RWPE1 (cell line): Measurements from ENCODE around the gene TMPRSS3.

Experiments
- CTCF ChIA-PET: fragments of 350-600 bp; sonication (Branson Sonifier 250); formaldehyde crosslinking; extraction: SDS; loops from one replicate; lab custom pipeline; 2021; lab: Yijun Ruan, JAX
- POLR2A ChIA-PET: fragments of 400-600 bp; formaldehyde crosslinking; extraction: SDS; loops from one replicate; lab custom pipeline; 2020; ENCODE audit warnings: antibody characterized with exemption; ENCODE audit not compliant: low non-redundant PET; lab: Yijun Ruan, JAX
- DNase-seq: peaks from one replicate; pipeline ENCODE4 v3.0.0; 2012; ENCODE audit warnings: low spot score
- H3K27ac ChIP-seq: fragments of 450-650 bp; 2 replicates; pipeline ENCODE4 v1.5.1; 2017
- TF ChIP-seq, protein P1 (sequence below): fragments of 450-650 bp; conservative IDR thresholded peaks from 2 replicates; pipeline ENCODE4 v1.5.1; 2017; ENCODE audit warnings: low read depth, mild to moderate bottlenecking

TMPRSS3 gene

DNA sequence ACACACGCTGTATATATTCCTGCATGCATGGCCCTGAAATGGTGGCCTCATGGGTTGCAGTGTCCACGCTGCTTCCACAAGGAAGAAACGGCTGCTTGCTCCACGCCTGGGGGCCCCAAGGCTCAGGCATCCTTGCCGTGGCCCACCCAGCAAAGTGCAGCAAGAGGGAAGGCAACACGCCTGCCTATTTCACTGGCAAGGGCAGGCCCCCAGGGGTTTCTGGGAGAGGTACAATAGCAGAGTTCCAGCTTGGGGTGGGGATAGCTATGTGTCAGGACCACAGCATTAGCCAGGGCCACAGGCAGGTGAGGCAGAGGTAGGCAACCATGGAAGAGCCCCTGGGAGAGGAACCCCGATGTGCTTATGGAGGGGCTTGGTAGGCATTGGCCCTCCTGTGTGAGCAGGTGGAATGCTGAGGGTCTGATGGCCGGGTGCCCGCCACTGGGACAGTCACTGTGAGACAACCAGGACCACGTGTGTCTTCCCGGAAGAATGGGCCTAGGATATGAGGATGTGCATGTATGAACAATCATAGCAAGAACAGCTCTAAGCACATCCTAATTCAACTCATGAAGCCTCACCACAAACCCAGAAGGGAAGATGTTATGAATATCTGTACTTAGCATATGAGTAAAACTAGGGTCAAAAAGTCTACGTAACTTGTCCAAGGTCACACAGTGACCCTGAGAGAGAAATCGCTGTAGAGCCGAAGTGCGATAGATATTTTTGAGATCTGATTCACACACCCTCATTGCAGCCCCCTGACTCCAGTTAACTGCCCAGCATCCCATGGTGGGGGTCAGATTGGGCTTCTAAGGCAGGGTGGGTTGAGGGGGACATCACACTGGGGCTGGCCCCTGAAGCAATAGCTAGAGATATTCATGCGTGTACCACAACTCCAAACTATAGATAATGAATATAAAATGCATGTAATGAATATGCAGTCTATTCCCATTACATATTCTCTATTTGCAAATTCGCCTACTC is 56.8 kb downstream of the TMPRSS3 start:
- POLR2A ChIA-PET = no interaction called here
- TF ChIP-seq, protein P1, sequence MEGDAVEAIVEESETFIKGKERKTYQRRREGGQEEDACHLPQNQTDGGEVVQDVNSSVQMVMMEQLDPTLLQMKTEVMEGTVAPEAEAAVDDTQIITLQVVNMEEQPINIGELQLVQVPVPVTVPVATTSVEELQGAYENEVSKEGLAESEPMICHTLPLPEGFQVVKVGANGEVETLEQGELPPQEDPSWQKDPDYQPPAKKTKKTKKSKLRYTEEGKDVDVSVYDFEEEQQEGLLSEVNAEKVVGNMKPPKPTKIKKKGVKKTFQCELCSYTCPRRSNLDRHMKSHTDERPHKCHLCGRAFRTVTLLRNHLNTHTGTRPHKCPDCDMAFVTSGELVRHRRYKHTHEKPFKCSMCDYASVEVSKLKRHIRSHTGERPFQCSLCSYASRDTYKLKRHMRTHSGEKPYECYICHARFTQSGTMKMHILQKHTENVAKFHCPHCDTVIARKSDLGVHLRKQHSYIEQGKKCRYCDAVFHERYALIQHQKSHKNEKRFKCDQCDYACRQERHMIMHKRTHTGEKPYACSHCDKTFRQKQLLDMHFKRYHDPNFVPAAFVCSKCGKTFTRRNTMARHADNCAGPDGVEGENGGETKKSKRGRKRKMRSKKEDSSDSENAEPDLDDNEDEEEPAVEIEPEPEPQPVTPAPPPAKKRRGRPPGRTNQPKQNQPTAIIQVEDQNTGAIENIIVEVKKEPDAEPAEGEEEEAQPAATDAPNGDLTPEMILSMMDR = no peak
- DNase-seq = no peak
- no peak overlapping the region for H3K27ac ChIP-seq
- CTCF ChIA-PET = interaction anchor here (0.6 to 0.7 kb wide), 2 partner anchors 133 to 196 kb away, joined by 3 read pairs; no protein-coding TSS in a partner anchor

- H3K27ac ChIP-seq = no peak overlapping the region
- peak; percentile 10 for DNase-seq
- POLR2A ChIA-PET = no interaction called here
- CTCF ChIA-PET = interaction anchor here (0.7 kb wide), 1 partner anchor 134 kb away, joined by 3 read pairs; no protein-coding TSS in a partner anchor
- TF ChIP-seq, protein P1 = peak; percentile 31; the same call in 1 of the 2 replicates
Observed at GRCh38 chr21:42337830-42338728, 57.8 kb downstream of the TMPRSS3 start.

DNA sequence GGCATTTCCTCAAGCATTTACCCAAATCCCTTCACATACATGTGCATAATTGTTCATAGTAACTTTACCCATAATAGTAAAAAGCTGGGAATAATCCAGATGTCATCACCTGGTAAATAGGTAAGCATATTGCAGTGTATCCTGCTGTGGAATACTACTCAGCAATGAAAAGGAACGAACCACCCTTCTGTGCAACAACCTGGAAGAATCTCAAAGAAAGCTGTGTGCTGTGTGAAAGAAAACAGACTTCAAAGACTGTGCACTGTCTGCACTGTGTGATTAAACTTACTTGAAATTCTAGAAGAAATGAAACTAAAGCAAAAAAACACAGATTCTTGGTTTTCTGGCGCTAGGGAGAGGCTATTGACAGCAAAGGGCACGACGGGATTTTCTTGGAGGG is 58.6 kb downstream of the TMPRSS3 start:
- CTCF ChIA-PET = no interaction called here
- DNase-seq = no peak
- POLR2A ChIA-PET = no interaction called here
- TF ChIP-seq, protein P1 = no peak
- H3K27ac ChIP-seq = no peak overlapping the region

DNA sequence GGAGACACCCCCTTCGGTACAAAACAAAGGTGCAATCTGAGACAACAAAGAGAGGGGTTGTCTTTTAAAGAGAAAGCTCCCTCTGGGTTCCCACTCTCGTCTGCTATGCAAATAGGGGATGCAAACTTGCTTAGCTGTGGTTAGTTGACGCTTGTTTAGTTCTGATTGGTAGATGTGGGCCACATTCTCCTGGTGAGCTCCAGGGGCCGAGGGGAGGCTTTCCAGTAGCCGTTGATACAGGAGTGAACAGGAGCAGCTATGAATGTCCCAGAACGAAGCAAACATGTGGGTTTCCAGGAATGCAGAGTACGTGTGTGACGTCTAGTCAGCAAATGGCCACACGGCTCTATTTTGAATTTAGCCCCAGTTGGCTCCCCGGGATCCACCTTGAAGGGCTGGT is 59.8 kb downstream of the TMPRSS3 start:
- ChIA-PET CTCF (no interaction called here), POLR2A (no interaction called here)
- H3K27ac ChIP-seq = no peak overlapping the region
- TF ChIP-seq, protein P1 = no peak
- no peak for DNase-seq

DNA sequence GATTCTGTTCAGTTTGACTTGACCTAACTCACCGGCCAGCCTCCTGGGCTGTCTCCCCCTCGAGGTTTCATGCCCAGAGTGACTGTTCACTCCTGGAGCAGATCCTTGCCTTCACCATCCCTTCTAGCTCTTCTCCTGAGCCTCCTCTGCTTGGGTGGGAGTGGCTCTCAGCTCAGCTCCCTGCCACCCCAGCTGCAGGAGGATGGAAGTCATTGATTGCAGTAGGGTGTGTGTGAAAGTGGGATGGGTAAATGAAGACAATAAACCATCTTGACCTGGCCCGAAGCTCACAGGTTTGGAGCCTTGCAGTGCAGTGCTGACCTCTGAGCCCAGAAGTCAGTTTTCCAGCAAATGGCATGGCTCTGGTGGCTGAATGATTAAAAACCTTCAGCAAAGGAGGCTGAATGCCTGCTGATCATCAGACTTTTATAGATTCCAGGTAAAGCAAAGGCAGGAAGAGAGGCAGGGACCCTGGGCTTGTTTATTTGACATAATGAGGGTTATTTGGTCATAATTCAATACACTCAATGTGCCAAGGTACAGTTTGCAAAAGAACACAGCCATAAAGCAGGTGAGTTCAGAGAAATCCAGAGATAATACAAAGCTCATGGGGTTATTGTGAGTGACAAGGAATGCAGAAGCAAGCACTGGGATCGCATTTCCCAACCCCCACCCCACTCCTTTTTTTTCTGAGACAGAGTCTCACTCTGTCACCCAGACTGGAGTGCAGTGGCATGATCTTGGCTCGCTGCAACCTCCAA is 63.1 kb downstream of the TMPRSS3 start:
- no peak for DNase-seq
- TF ChIP-seq, protein P1 = no peak
- ChIA-PET CTCF (interaction anchor here (0.5 kb wide), 1 partner anchor 44 kb away, joined by 3 read pairs; no protein-coding TSS in a partner anchor), POLR2A (no interaction called here)
- no peak overlapping the region for H3K27ac ChIP-seq

- ChIA-PET CTCF (no interaction called here), POLR2A (no interaction called here)
- TF ChIP-seq, protein P1 = no peak
Observed at GRCh38 chr21:42331660-42332059, 64.2 kb downstream of the TMPRSS3 start.

More at GRCh38 chr21:42331660-42332059, 64.2 kb downstream of the TMPRSS3 start:
- H3K27ac ChIP-seq = no peak overlapping the region
- DNase-seq = no peak
